DMS114 treated with DMSO at 0.1 percent for 48 hours (cell line): Measurements from ENCODE around the gene ADGRL3.
"Not testable (repeated sequence)": the region's sequence is repeated elsewhere in the genome, so short reads cannot be mapped to it uniquely, and the experiment has no call there.

Source experiments
- DNase-seq: peaks from one replicate; lab custom pipeline; 2025; ENCODE audit not compliant: unreplicated experiment; lab: John Stamatoyannopoulos, UW

Gene ADGRL3

GRCh38 chr4:61596606-61597340 is 396.6 kb downstream of the ADGRL3 start:
- no peak for DNase-seq

DNA sequence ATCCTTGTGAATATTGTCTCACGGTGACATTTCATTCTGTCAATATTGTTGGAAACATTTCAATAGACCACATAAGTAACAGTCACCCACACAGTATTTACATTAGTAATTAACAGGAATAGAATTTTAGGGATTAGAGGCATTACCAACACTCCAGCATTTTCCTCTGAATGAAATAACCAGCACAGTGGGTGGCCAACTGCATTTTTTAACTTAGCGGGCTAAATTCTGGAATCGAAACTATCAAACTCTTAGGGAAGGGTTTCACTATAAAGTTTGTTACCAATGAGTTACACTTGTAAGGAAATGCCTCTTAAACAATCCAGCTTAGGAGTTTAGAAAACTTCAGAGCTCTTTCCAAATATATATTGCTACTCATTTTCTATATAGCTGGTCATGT is 403.0 kb downstream of the ADGRL3 start:
- no peak for DNase-seq

GRCh38 chr4:61604054-61604453 is 403.9 kb downstream of the ADGRL3 start:
- no peak for DNase-seq

- DNase-seq, result no peak
Observed at GRCh38 chr4:61605984-61606383, 405.9 kb downstream of the ADGRL3 start.

- DNase-seq, result no peak
Observed at GRCh38 chr4:61614231-61614630, 414.1 kb downstream of the ADGRL3 start.

- no peak for DNase-seq
Observed at GRCh38 chr4:61619528-61619927, 419.4 kb downstream of the ADGRL3 start.

DNA sequence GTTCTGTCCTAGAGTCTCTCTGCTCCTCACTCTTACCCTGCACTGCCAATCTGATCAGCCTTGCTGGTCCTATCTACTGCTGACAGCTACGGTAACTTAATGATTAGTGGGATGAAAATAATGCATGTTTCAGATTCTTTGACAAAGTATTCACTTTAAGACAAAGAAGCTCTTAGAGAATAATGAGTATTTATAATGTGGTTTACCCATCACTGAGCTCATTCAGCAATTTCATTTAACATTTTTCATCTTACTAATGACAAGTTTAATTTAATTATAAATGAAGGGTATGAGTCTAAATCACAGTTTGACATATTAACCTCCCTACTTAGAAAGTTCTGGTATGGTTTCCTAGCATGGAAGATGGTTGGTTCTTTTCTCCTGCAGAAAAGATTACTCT is 428.2 kb downstream of the ADGRL3 start:
- DNase-seq, result no peak

DNA sequence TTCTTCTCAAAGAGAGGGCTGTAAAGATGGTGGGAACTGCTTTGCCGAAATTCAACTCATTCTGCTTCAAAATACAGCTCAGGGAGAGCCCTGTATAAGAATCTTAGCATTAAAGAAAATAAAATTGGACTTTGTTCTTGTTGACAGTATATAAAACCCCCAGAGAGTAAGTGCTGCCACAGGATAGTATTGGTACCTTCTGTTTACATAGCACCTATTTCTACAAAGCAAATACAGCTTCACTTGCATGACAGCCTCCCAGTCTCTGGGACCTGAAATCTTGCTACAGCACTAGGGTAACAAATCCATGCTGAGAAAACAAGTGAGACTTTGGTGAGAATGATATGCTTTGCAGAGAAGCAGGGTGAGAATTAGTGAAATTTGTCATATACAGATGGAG is 428.6 kb downstream of the ADGRL3 start:
- DNase-seq, result no peak

- DNase-seq, result no peak
Observed at GRCh38 chr4:61630548-61630947, 430.4 kb downstream of the ADGRL3 start.

- DNase-seq, result no peak
Observed at GRCh38 chr4:61638591-61638990, 438.5 kb downstream of the ADGRL3 start.

DNA sequence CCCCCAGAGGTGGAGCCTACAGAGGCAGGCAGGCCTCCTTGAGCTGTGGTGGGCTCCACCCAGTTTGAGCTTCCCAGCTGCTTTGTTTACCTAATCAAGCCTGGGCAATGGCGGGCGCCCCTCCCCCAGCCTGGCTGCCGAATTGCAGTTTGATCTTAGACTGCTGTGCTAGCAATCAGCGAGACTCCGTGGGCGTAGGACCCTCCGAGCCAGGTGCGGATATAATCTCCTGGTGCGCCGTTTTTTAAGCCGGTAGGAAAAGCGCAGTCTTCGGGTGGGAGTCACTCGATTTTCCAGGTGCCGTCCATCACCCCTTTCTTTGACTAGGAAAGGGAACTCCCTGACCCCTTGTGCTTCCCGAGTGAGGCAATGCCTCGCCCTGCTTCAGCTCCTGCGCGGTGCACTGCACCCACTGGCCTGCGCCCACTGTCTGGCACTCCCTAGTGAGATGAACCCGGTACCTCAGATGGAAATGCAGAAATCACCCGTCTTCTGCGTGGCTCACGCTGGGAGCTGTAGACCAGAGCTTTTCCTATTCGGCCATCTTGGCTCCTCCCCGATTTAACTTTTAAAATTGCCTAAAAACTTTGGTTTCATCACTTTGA is 446.7 kb downstream of the ADGRL3 start:
- not testable (repeated sequence) for DNase-seq

DNA sequence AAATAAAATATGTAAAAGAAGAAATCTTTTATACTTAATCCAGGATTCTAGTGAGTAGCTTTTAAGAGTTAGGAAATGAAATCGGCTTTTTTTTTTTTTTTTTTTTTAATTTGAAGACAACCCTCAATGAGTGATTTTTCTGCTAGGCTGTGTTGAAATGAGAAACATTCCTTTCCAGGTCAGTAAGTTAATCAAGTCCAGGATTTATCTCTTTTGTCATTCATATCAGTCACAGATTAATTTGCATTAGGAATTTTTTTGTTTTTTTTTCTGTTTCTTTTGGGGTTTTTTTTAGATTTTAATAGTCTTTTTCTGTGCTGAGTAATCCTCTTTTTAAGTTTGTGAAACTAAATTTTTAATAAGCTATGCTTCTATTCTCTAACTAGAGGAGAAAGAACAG is 448.1 kb downstream of the ADGRL3 start:
- no peak for DNase-seq

GRCh38 chr4:61657016-61657415 is 456.9 kb downstream of the ADGRL3 start:
- no peak for DNase-seq

GRCh38 chr4:61661960-61662359 is 461.8 kb downstream of the ADGRL3 start:
- DNase-seq, result no peak

DNA sequence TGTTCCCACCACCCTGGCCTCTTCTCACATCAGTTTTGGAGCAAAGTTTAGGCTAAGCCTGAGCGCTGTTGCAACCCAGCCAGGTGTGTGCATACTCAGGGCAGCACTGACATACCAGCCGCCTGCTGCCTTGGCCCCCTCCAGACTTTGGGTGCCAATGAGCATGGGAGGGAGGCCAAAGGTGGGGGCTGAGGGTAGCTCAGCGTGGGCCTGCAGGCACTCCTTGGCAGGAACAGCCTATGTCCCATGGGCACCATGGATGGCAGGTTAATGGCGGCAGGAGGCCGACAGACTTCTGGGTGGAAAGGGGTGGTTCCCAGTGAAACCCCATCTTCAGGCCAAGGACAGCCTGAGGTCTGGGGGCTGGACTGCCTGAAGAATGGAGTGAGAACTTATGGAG is 462.2 kb downstream of the ADGRL3 start:
- no peak for DNase-seq

DNA sequence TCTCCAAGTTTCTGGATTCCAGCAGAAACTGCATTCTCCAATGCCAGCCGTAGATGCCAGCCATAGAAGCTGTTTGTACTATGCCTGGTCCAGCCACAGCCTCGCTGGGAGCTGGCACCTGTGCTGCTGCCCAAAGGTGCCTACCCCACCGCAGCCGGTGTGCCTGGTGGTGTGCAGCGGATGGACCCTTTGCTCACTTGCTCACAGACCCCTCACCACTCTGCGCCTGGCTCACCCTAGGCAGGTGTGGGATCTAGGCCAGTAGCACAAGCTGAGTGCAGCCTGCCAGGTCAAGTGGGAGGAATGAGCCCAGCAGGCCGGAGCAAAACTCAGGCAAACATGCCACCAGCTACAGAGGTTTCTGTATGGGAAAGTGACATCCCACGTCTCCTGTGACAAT is 463.2 kb downstream of the ADGRL3 start:
- no peak for DNase-seq

- DNase-seq, result no peak
Observed at GRCh38 chr4:61665649-61666048, 465.5 kb downstream of the ADGRL3 start.

DNA sequence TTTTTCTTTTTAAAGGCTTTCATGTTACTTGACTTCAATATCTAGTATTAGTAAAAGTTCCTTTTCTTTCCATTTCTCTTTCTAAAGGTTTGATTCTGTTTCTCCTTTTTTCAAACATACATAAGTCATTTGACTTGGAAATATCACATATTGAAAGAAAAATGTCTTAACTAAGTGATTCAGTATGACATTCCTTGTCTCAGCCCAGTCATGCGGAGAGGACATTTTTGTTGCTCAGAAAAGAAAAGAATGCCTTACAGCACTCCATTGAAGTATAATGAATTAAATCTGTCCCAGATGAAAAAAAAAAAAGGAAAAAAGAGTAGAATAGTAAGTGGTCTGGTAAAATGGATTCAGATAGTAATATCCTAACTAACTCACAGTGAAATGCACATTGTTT is 466.1 kb downstream of the ADGRL3 start:
- no peak for DNase-seq

DNA sequence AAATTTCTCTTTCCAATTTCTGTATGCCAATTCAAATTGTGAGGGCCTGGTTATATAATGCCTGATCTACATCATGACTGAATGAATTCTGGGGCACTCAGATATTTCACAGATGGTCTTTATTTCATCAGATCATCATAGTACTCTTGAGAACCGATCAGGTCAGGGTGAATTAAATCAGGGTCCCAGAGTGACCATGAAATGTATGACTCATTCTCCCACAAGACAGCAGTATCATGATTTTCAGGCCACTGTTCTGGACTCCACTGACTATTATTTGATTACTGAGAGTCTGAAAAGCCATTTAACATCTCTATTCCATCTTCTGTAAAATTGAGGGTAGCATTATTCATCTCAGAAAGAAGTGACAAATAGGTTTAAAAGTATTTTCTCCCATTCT is 471.5 kb downstream of the ADGRL3 start:
- DNase-seq, result no peak

DNA sequence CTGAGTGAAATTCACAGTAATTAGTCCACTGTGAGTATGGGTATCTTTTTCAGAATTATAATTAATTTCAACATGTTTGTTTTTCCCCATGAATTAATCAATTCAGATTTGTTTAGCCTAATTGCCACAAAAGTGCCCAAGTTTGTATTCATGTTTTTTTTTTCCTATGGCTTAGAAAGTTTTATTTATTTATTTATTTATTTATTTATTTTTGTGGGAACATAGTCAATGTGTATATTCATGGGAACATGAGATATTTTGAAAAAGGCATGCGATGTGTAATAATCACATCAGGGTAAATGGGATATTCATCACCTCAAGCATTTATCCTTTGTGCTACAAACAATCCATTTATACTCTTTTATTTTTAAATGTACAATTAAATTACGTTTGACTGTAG is 475.3 kb downstream of the ADGRL3 start:
- DNase-seq, result no peak

- DNase-seq, result no peak
Observed at GRCh38 chr4:61678297-61678696, 478.2 kb downstream of the ADGRL3 start.

DNA sequence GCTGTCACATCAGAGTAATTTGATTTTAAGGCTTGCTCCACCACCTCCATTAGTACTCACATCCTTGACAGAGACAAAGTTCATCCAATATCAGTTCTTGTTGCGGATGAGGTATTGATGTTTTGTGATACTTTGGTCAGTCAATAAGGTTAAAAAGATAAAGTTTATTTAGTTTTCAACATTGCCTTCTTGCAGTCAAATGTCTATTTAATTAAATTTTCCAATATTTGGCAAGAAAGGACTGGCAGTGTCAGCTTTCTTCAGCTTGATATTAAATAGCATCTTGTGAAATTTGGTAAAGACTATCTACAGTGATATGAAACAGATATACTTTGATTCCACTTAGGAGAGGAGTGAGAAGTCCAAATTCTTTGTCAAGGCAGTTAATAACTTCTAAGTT is 493.4 kb downstream of the ADGRL3 start:
- DNase-seq, result no peak

GRCh38 chr4:61714387-61714911 is 514.3 kb downstream of the ADGRL3 start:
- DNase-seq, result no peak
